ENCODE results near the gene ATP6V0A1.

ATP6V0A1 gene

DNA sequence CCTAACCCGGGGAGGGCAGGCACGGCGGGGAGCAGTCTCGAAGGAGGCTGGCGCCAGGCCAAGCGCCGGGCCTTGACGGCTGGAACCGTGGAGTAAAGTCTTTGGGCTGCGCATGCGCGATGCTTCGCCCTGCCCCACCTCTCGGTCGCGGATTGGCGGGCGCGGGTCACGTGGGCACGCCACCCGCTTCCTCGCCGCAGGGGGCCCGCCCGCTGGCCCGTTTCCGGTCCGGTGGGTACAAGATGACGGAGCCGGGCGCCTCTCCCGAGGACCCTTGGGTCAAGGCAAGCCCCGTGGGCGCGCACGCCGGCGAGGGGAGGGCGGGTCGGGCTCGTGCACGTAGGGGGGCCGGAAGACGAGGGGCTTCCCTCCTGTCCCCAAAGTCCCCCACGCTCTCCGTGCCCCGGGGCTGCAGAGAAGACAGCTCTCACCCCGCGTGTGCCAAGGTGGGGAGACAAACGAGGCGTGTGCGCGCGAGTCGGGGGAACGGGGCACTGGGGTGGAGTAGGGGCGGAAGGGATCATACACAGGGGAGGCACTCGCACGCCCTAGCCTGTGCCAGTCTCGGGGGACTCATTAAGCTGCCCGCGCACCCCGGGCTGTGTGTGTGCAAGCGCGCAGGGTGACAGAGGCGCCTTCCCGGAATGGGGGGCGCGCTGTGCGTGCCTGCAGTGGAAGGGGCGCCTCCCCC lies 108.3 kb downstream of the ATP6V0A1 start, which contains the start of gene MLX:
TSS of gene MLX (plus strand) at position 218 of the 691 bp plus-strand sequence. CDS start at position 243, 25 bp downstream.
- H3K27ac ChIP-seq (ENCODE audit: low read depth in 2 of 2, low read length in 2 of 2): peak within 1 kb of the TSS; percentile 97
- H3K27me3 ChIP-seq (ENCODE audit: control insufficient read depth in 2 of 2, insufficient read depth in 2 of 2, low read length in 2 of 2): no peaks in the 10 kb centered on the region
- H3K9me3 ChIP-seq (ENCODE audit: control insufficient read depth in 2 of 2, low read length in 2 of 2): no peaks in the 10 kb centered on the region
- peaks cover 28 to 36% of the 10 kb centered on the region in 2 donors for H3K4me1 ChIP-seq (ENCODE audit: control insufficient read depth in 2 of 2, insufficient read depth in 2 of 2, low read length in 2 of 2)
- peak within 1 kb of the TSS; percentile 86 to 87 for H3K4me3 ChIP-seq (ENCODE audit: low read length in 2 of 2)
- H3K9ac ChIP-seq (ENCODE audit: low read depth in 1 of 2, low read length in 2 of 2): peak within 1 kb of the TSS; percentile 79 to 91
- H3K36me3 ChIP-seq (ENCODE audit: control insufficient read depth in 2 of 2, insufficient read depth in 2 of 2, low read length in 2 of 2): peaks cover 56 to 57% of the 10 kb centered on the region in 2 donors

DNA sequence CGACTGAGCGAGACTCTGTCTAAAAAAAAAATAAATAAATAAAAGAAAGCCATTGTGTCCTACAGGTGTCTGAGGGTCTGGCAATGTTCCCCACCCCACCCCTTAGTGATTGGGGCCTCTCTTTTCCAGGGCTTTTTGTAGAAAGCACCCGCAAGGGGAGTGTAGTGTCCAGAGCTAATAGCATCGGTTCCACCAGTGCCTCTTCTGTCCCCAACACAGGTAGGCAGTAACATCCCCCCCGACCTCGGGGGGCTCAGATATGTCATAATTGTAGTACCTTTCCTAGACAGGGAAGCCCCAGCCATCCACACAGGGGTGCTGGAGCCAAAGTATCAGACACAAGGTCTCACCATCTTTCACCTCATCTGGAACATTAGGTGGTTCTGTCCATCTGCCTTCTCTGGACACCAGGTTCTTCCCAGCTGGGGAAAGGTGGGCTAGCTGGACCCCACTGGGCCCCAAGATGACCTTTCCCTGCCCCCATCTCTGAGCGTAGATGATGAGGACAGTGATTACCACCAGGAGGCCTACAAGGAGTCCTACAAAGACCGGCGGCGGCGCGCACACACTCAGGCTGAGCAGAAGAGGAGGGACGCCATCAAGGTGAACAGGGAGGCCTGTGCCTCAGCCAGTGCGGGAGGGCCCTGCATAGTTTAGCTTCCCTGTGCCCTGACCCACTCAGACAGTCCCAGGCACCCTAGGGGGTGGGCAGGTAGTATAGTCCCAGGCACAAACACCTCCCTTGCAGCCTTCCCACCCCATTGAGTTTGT lies 109.8 kb downstream of the ATP6V0A1 start:
- Histone ChIP-seq H3K36me3 (ENCODE audit: control insufficient read depth in 2 of 2, insufficient read depth in 2 of 2, low read length in 2 of 2) (peaks cover 65 to 71% of the 10 kb centered on the region in 2 donors), H3K9me3 (ENCODE audit: control insufficient read depth in 2 of 2, low read length in 2 of 2) (no peaks in the 10 kb centered on the region), H3K9ac (ENCODE audit: low read depth in 1 of 2, low read length in 2 of 2) (no peak overlapping the region), H3K4me3 (ENCODE audit: low read length in 2 of 2) (peak overlapping the region in 1 of 2 donors; percentile 26), H3K27me3 (ENCODE audit: control insufficient read depth in 2 of 2, insufficient read depth in 2 of 2, low read length in 2 of 2) (no peaks in the 10 kb centered on the region), H3K4me1 (ENCODE audit: control insufficient read depth in 2 of 2, insufficient read depth in 2 of 2, low read length in 2 of 2) (peaks cover 17 to 27% of the 10 kb centered on the region in 2 donors), H3K27ac (ENCODE audit: low read depth in 2 of 2, low read length in 2 of 2) (no peak overlapping the region)

GRCh38 chr17:42571435-42572225 lies 113.0 kb downstream of the ATP6V0A1 start:
- H3K36me3 ChIP-seq (ENCODE audit: control insufficient read depth in 2 of 2, insufficient read depth in 2 of 2, low read length in 2 of 2): peaks cover 53 to 63% of the 10 kb centered on the region in 2 donors

More at GRCh38 chr17:42571435-42572225, 113.0 kb downstream of the ATP6V0A1 start:
- Histone ChIP-seq H3K4me3 (ENCODE audit: low read length in 2 of 2) (no peak overlapping the region), H3K9me3 (ENCODE audit: control insufficient read depth in 2 of 2, low read length in 2 of 2) (no peaks in the 10 kb centered on the region), H3K4me1 (ENCODE audit: control insufficient read depth in 2 of 2, insufficient read depth in 2 of 2, low read length in 2 of 2) (peaks cover 13 to 14% of the 10 kb centered on the region in 2 donors), H3K27me3 (ENCODE audit: control insufficient read depth in 2 of 2, insufficient read depth in 2 of 2, low read length in 2 of 2) (no peaks in the 10 kb centered on the region), H3K9ac (ENCODE audit: low read depth in 1 of 2, low read length in 2 of 2) (no peak overlapping the region), H3K27ac (ENCODE audit: low read depth in 2 of 2, low read length in 2 of 2) (no peak overlapping the region)

All from mucosa of rectum (tissue), 2 donors.